Activated T-helper 2 cell treated with anti-CD3 and anti-CD28 coated beads, Interferon-gamma antibody, Interleukin-2, Interleukin-4, amounts not matched to agents 10 μg/mL and 5 μg/mL and 100 μg/mL, durations not matched to agents 14 hours and 24 hours and 36 hours (primary cell): ENCODE measurements around the gene NR2F1-AS1. TPM values are rescaled to one million over a fixed set of nuclear protein-coding genes. Genes with fewer than 3 reads are reported as not detected.

Source experiments
- DNase-seq: peaks from one replicate; pipeline ENCODE4 v3.0.0; 2021; ENCODE audit warnings: low spot score
- H3K27ac Mint-ChIP-seq: one replicate; pipeline ENCODE4 v1.8.0; 2021; ENCODE audit warnings: mixed read lengths
- H3K27me3 Mint-ChIP-seq: one replicate; pipeline ENCODE4 v1.8.0; 2021; ENCODE audit warnings: low read depth, mixed read lengths
- H3K36me3 Mint-ChIP-seq: one replicate; pipeline ENCODE4 v1.8.0; 2021; ENCODE audit warnings: low read depth, mixed read lengths
- H3K4me1 Mint-ChIP-seq: one replicate; pipeline ENCODE4 v1.8.0; 2021; ENCODE audit warnings: low read depth, mixed read lengths
- H3K4me3 Mint-ChIP-seq: one replicate; pipeline ENCODE4 v1.8.0; 2021; ENCODE audit warnings: low read depth, mild to moderate bottlenecking, moderate library complexity, mixed read lengths
- H3K9me3 Mint-ChIP-seq: one replicate; pipeline ENCODE4 v1.8.0; 2021; ENCODE audit warnings: mixed read lengths
- intact Hi-C: fragments of 100-400 bp; cut with micrococcal nuclease; formaldehyde crosslinking; loops from one replicate; pipeline ENCODE4 v1.15.1; 2023
- total RNA-seq: library from RNA; stranded (reverse); gene quantifications from 2 replicates; pipeline ENCODE4 v1.2.3, GENCODE V29; 2022

Gene NR2F1-AS1
- total RNA-seq, 1 donor from 2014 or later = not detected

DNA sequence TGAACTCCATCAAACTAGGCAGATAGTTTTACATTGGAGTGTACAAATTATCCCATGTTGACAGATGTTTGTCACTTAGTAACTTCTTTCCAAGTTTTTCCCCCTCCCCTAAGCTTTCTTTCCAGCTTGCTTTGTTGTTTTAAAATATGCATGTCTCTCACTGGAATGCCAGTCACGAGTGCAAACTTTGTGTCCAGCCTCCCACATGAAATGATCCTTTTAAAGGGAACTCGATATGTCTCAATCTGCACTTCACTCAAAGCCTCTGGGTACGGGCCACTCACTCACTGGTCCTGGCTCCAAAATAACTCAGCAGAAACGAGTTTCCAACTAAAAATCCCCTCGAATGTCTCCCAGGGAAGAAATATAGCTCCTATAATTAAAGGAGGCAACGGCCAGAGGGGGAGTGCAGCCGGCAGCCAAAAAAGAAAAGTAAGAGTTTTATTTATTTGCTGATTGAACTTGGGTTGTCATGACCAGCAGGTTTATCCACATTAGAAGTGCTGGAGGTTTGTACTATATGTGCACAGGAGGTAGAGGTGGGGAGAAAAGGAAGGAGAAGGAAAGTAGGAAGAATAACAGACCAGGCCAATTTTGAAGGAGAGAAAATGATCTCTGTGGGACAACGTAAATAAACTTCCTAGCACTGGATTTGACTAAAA, 19.5 kb upstream of the NR2F1-AS1 start:
- Mint-ChIP-seq H3K27me3 (peaks cover 27% of the 10 kb centered on the region), H3K27ac (no peak overlapping the region), H3K4me3 (no peak overlapping the region), H3K36me3 (no peaks in the 10 kb centered on the region), H3K4me1 (no peaks in the 10 kb centered on the region), H3K9me3 (peaks cover 5% of the 10 kb centered on the region)
- no peak for DNase-seq
- intact Hi-C loops = no loop called here

GRCh38 chr5:93599399-93600120, 18.5 kb upstream of the NR2F1-AS1 start:
- Mint-ChIP-seq H3K36me3 (no peaks in the 10 kb centered on the region), H3K4me1 (no peaks in the 10 kb centered on the region), H3K27ac (no peak overlapping the region), H3K27me3 (peaks cover 26% of the 10 kb centered on the region), H3K9me3 (peaks cover 5% of the 10 kb centered on the region), H3K4me3 (no peak overlapping the region)
- DNase-seq = no peak
- intact Hi-C loops = no loop called here

DNA sequence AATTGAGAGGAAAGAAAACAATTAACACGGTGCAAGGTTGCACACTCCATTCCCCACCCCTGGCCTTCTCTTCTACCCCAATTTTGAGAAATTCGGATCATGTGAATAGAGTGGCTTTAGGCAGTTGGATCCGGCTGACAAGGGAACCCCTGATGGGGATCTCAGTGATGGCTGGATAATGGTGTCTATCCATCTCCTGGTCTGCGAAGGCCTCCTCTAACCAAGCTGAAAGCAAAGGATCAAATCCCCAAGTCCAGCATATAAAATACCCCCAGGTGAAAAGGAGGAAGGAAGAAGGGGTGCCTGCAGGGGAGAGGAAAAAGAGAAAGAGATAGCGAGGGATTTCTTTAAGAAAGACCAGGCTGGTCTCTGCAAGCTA, 18.0 kb upstream of the NR2F1-AS1 start:
- peaks cover under 1% of the 10 kb centered on the region for H3K36me3 Mint-ChIP-seq
- H3K4me1 Mint-ChIP-seq = peaks cover under 1% of the 10 kb centered on the region
- H3K4me3 Mint-ChIP-seq = no peak overlapping the region
- H3K9me3 Mint-ChIP-seq = peaks cover 5% of the 10 kb centered on the region
- intact Hi-C loops = no loop called here
- DNase-seq = no peak
- peaks cover 28% of the 10 kb centered on the region for H3K27me3 Mint-ChIP-seq
- H3K27ac Mint-ChIP-seq = no peak overlapping the region

GRCh38 chr5:93598091-93599000, 17.3 kb upstream of the NR2F1-AS1 start:
- Mint-ChIP-seq H3K9me3 (peaks cover 5% of the 10 kb centered on the region), H3K36me3 (peaks cover 3% of the 10 kb centered on the region), H3K4me1 (peaks cover 2% of the 10 kb centered on the region), H3K27ac (no peak overlapping the region), H3K4me3 (no peak overlapping the region), H3K27me3 (peaks cover 35% of the 10 kb centered on the region)
- intact Hi-C loops = no loop called here
- DNase-seq = no peak

- Mint-ChIP-seq H3K4me1 (peaks cover 2% of the 10 kb centered on the region), H3K27me3 (peaks cover 46% of the 10 kb centered on the region), H3K9me3 (peaks cover 5% of the 10 kb centered on the region), H3K27ac (no peak overlapping the region), H3K4me3 (no peak overlapping the region), H3K36me3 (peaks cover 3% of the 10 kb centered on the region)
- DNase-seq = no peak
- intact Hi-C loops = no loop called here
These were observed 15.9 kb upstream of the NR2F1-AS1 start for GRCh38 chr5:93596676-93597490.

DNA sequence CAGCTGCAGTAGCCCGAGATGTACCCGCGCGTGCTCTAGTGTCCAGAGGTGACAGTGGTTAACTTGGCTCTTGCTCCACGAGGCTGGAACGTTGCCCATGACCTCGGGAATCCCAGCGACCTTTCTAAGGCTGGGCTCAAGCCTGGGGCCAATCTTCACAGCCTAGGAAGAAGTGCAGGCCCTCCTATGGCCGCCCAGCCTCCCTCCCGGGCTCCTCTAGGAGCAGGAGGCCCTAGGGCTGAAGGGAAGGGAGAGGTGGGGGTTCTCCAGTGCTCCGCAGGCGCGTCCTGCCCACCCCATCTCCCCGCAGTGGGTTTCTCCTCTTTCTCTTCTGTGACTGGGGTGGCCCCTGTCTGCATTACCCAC, 15.3 kb upstream of the NR2F1-AS1 start:
- H3K4me1 Mint-ChIP-seq = peaks cover 2% of the 10 kb centered on the region
- peaks cover 5% of the 10 kb centered on the region for H3K9me3 Mint-ChIP-seq
- no peak overlapping the region for H3K4me3 Mint-ChIP-seq
- H3K27me3 Mint-ChIP-seq = peaks cover 52% of the 10 kb centered on the region
- peaks cover 3% of the 10 kb centered on the region for H3K36me3 Mint-ChIP-seq
- peak overlapping the region; percentile 22 for H3K27ac Mint-ChIP-seq
- intact Hi-C loops = no loop called here
- no peak for DNase-seq

GRCh38 chr5:93595420-93596147, 14.6 kb upstream of the NR2F1-AS1 start:
- Mint-ChIP-seq H3K4me3 (no peak overlapping the region), H3K4me1 (peaks cover 2% of the 10 kb centered on the region), H3K27me3 (peaks cover 59% of the 10 kb centered on the region), H3K27ac (peak overlapping the region; percentile 22), H3K36me3 (peaks cover 3% of the 10 kb centered on the region), H3K9me3 (peaks cover 5% of the 10 kb centered on the region)
- intact Hi-C loops = no loop called here
- no peak for DNase-seq

DNA sequence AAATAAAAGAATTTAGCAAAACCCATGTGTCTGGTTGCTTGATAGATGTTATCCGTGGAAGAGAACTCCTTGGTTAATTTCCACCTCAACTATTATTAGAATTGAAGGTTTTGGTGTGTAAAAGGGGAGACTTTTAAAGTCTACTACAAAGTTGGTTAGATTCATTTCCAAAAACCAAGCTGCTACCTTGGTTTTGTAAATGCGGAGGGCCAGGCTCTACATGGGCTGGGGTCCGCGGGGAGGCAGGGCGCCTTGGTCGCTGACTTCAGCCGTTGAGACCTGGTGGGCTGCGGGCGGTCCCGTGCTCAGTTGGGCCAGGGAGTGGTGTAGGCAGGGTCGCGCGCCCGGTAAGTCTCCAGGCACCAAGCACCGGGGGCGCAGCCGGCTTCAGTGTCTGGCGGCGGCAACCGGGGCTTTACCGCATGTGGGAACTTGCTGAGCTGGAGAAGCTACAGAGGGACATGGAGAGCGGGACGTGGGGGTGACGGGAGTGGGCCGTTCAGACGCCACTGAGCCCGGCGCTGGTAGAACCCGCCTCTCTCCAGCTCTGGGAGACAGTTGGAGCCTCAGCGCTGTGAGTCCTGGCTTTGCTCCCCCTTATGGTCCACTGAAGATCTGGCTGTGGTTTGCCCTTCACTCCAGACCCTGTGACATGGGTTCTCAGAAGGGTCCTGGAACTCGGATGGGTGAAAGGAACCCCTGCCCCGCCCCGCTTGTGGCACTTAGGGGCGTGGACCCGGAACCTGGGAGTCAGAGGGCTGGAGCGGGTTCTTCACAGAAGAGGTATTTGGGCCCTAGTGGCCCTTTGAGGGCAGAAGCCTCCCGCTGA, 13.8 kb upstream of the NR2F1-AS1 start:
- Mint-ChIP-seq H3K36me3 (peaks cover 3% of the 10 kb centered on the region), H3K9me3 (peaks cover 5% of the 10 kb centered on the region), H3K4me3 (no peak overlapping the region), H3K27ac (no peak overlapping the region), H3K4me1 (peaks cover 2% of the 10 kb centered on the region), H3K27me3 (peaks cover 67% of the 10 kb centered on the region)
- DNase-seq = no peak
- intact Hi-C loops = no loop called here

GRCh38 chr5:93593476-93594131, 12.6 kb upstream of the NR2F1-AS1 start:
- no peak for DNase-seq
- Mint-ChIP-seq H3K4me1 (peaks cover 2% of the 10 kb centered on the region), H3K27me3 (peaks cover 79% of the 10 kb centered on the region), H3K36me3 (peaks cover 3% of the 10 kb centered on the region), H3K27ac (no peak overlapping the region), H3K4me3 (no peak overlapping the region), H3K9me3 (peaks cover 7% of the 10 kb centered on the region)
- intact Hi-C loops = no loop called here

DNA sequence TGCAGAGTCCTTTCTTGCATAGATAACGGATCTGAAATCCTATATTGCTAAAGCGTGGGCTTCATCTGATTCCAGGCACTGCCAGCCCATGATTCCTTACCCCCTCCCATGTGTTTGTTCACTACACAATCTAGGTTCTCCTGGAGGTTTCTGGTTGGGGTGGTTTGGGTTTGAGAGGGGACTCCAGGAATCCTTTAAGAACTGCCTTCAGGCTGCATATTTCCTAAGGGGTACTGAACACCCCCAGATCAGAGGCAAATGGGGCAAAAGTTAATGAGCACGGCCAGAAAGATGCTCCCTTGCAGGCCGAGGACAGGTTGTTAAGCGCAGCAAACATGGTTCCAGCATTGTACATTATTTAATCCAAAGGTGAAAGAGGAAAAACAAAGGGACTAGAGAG, 11.9 kb upstream of the NR2F1-AS1 start:
- Mint-ChIP-seq H3K4me3 (no peak overlapping the region), H3K36me3 (peaks cover 3% of the 10 kb centered on the region), H3K27ac (no peak overlapping the region), H3K9me3 (peaks cover 7% of the 10 kb centered on the region), H3K27me3 (peaks cover 83% of the 10 kb centered on the region), H3K4me1 (peaks cover 2% of the 10 kb centered on the region)
- intact Hi-C loops = no loop called here
- DNase-seq = no peak
